ENCODE results near the gene DAB2.

The DAB2 gene

DNA sequence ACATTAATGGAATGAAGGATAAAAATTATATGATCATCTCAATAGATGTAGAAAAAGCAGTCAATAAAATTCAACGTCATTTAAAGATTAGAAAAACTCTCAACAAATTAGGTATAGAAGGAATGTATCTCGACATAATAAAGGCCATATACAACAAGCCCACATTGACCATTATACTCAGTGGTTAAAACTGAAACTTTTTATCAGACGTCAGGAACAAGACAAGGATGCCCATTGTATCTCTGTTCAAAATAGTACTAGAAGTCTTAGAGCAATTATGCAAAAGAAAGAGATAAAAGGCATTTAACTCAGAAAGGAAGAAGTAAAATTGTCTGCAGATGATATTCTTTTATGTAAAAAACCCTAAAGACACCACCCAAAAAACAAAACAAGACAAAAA lies 101.2 kb downstream of the DAB2 start:
- DNase-seq: no peak
- in situ Hi-C loops (cut with HindIII; ENCODE audit: low pct_ligation_motif_present, low pct_unique_long_range_greater_than_20kb, low sequenced_read_pairs): no loop called here
